ENCODE results near the gene JAK3.
"Not testable (repeated sequence)": the region's sequence is repeated elsewhere in the genome, so short reads cannot be mapped to it uniquely, and the experiment has no call there.

The JAK3 gene

GRCh38 chr19:17847538-17848366 lies at the start of gene JAK3:
TSS of gene JAK3 (minus strand) at chr19:17847982. CDS start at chr19:17844417, 3,565 bp downstream.
- DNase-seq (ENCODE audit: low read depth, low spot score), result peak; percentile 75

GRCh38 chr19:17893766-17894165 lies 46.0 kb upstream of the JAK3 start:
- no peak for DNase-seq (ENCODE audit: low read depth, low spot score)

- DNase-seq (ENCODE audit: low read depth, low spot score), result no peak
Observed at GRCh38 chr19:17889609-17890214, 41.9 kb upstream of the JAK3 start.

- no peak for DNase-seq (ENCODE audit: low read depth, low spot score)
Observed at GRCh38 chr19:17888260-17888659, 40.5 kb upstream of the JAK3 start.

GRCh38 chr19:17887221-17887620 lies 39.4 kb upstream of the JAK3 start:
- not testable (repeated sequence) for DNase-seq (ENCODE audit: low read depth, low spot score)

GRCh38 chr19:17886515-17886914 lies 38.7 kb upstream of the JAK3 start:
- DNase-seq (ENCODE audit: low read depth, low spot score), result no peak

- no peak for DNase-seq (ENCODE audit: low read depth, low spot score)
Observed at GRCh38 chr19:17883627-17884410, 36.0 kb upstream of the JAK3 start.

- DNase-seq (ENCODE audit: low read depth, low spot score), result no peak
Observed at GRCh38 chr19:17881701-17882100, 33.9 kb upstream of the JAK3 start.

- DNase-seq (ENCODE audit: low read depth, low spot score), result no peak
Observed at GRCh38 chr19:17879466-17879865, 31.7 kb upstream of the JAK3 start.

GRCh38 chr19:17877696-17878095 lies 29.9 kb upstream of the JAK3 start:
- DNase-seq (ENCODE audit: low read depth, low spot score), result no peak

GRCh38 chr19:17874758-17875135 lies 27.0 kb upstream of the JAK3 start:
- DNase-seq (ENCODE audit: low read depth, low spot score), result no peak

GRCh38 chr19:17873786-17874757 lies 26.3 kb upstream of the JAK3 start:
- no peak for DNase-seq (ENCODE audit: low read depth, low spot score)

GRCh38 chr19:17872251-17873001 lies 24.6 kb upstream of the JAK3 start:
- no peak for DNase-seq (ENCODE audit: low read depth, low spot score)

GRCh38 chr19:17871878-17872250 lies 24.1 kb upstream of the JAK3 start, which contains the start of gene SLC5A5:
TSS of gene SLC5A5 (plus strand) at chr19:17871945. CDS start at chr19:17872320, 375 bp downstream.
- no peak for DNase-seq (ENCODE audit: low read depth, low spot score)

GRCh38 chr19:17871032-17871877 lies 23.5 kb upstream of the JAK3 start:
- DNase-seq (ENCODE audit: low read depth, low spot score), result no peak

- DNase-seq (ENCODE audit: low read depth, low spot score), result no peak
Observed at GRCh38 chr19:17869114-17869608, 21.4 kb upstream of the JAK3 start.

- DNase-seq (ENCODE audit: low read depth, low spot score), result no peak
Observed at GRCh38 chr19:17868669-17869068, 20.9 kb upstream of the JAK3 start.

- DNase-seq (ENCODE audit: low read depth, low spot score), result no peak
Observed at GRCh38 chr19:17866964-17867486, 19.2 kb upstream of the JAK3 start.

Data from activated naive CD8-positive, alpha-beta T cell treated with anti-CD3 and anti-CD28 coated beads, Interleukin-2, amount 50 U/mL, for 16 hours (primary cell).